OCI-LY3 (cell line): ENCODE data around the gene ZSWIM5.

Experiments
- CTCF ChIP-seq: fragments of 200-600, 300-600 bp; sonication (generic); IDR thresholded peaks from 2 replicates; pipeline ENCODE4 v1.5.1; 2014; ENCODE audit warnings: antibody characterized with exemption, low read length, low read depth
- EZH2phosphoT487 ChIP-seq: fragments of 200-600 bp; shearing (Covaris generic); IDR thresholded peaks from 2 replicates; pipeline ENCODE4 v1.6.1; 2018; ENCODE audit warnings: antibody characterized with exemption, mixed run types, low read depth

GRCh38 chr1:45187725-45188124 lies 18.7 kb downstream of the ZSWIM5 start:
- TF ChIP-seq CTCF, result no peak
- TF ChIP-seq EZH2phosphoT487, result no peak
